Measurements from ENCODE around the gene CNN1.

- TF ChIP-seq, protein P1, sequence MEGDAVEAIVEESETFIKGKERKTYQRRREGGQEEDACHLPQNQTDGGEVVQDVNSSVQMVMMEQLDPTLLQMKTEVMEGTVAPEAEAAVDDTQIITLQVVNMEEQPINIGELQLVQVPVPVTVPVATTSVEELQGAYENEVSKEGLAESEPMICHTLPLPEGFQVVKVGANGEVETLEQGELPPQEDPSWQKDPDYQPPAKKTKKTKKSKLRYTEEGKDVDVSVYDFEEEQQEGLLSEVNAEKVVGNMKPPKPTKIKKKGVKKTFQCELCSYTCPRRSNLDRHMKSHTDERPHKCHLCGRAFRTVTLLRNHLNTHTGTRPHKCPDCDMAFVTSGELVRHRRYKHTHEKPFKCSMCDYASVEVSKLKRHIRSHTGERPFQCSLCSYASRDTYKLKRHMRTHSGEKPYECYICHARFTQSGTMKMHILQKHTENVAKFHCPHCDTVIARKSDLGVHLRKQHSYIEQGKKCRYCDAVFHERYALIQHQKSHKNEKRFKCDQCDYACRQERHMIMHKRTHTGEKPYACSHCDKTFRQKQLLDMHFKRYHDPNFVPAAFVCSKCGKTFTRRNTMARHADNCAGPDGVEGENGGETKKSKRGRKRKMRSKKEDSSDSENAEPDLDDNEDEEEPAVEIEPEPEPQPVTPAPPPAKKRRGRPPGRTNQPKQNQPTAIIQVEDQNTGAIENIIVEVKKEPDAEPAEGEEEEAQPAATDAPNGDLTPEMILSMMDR (IDR thresholded peaks at IDR 0.05; ENCODE audit: low read length) = no peak
- TF ChIP-seq EZH2 (IDR thresholded peaks at IDR 0.05; ENCODE audit: borderline replicate concordance, low read length) = no peak
Observed at GRCh38 chr19:11538232-11539036, at the start of gene CNN1.

Data from OCI-LY1 (cell line).